DMS 273 (cell line): Measurements from ENCODE around the gene MAP2K6.
"Not testable (repeated sequence)": the region's sequence is repeated elsewhere in the genome, so short reads cannot be mapped to it uniquely, and the experiment has no call there.

Experiments used
- DNase-seq: peaks from one replicate; lab custom pipeline; 2025; ENCODE audit not compliant: unreplicated experiment; lab: John Stamatoyannopoulos, UW

MAP2K6 gene

GRCh38 chr17:69454051-69454450 is 39.6 kb downstream of the MAP2K6 start:
- DNase-seq = no peak

DNA sequence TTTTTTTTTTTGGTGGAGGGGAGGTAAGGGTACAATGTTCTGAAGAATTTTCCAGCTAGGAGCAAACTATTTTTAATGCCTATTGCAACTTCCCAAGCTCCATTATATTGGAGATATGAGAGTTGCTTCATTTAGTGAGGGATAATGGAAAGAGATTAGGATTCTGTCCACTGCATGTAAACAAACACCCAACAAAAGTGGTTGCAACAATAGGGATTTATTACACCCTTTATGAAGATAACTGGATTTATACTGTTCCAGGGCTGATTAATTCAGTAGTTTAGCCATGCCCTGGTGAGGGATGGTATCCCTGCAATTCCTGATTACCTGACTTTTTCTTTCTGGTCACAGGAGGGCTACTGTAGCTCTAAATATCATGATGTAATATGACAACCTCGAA is 40.5 kb downstream of the MAP2K6 start:
- no peak for DNase-seq

DNA sequence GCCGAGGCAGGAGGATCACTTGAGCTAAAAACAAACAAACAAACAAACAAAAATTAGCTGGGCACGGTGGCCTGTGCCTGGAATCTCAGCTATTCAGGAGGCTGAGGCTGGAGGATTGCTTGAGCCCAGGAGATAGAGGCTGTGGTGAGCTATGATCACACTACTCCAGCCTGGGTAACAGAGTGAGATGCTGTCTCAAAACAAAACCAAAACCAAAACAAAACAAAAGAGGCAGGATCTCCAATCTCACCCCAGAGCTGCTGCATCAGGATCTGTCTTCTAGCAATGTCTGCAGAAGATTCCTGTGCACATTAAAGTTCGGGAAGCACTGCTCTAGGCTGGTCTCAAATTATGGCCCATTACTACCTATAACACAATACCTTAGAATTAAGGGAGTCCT is 43.1 kb downstream of the MAP2K6 start:
- DNase-seq = no peak

GRCh38 chr17:69460963-69461922 is 46.7 kb downstream of the MAP2K6 start:
- no peak for DNase-seq

DNA sequence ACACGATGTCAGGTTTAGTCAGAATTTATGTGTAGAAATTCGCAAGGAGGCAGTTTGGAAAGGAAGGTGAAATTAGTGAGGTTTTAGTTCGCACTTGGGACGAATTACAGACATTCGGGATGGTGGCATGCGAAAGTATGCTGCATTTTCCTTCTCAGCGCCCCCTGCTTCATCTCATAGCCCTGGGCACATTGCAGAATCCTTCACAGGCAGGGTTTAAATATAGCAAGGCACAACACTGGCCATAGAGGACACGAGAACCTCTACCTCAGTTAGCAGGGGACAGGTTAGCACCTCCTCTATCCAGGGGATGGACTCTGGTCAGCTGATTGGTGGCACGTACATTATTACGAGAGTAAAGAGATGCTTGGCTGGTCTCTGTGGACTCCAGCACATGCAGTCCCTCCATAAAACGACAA is 47.5 kb downstream of the MAP2K6 start:
- no peak for DNase-seq

DNA sequence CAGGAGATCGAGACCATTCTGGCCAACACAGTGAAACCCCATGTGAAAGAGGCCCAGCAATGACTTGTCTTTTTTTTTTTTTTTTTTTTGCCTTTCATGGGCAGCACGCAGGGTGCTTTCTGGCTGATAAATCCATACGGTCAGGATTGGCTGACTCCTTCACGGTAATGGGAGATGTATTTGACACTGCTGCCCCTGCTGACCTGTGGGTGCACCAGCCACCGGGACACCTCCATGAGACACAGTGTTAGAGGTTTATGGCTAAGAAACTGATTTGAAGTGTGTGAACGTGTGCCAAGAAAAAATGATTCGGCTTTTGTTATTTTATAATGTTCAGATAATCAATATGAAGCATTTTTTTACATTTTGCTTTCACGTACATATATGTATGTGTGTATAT is 48.4 kb downstream of the MAP2K6 start:
- DNase-seq = no peak

- no peak for DNase-seq
These were observed 52.0 kb downstream of the MAP2K6 start for GRCh38 chr17:69466451-69466850.

DNA sequence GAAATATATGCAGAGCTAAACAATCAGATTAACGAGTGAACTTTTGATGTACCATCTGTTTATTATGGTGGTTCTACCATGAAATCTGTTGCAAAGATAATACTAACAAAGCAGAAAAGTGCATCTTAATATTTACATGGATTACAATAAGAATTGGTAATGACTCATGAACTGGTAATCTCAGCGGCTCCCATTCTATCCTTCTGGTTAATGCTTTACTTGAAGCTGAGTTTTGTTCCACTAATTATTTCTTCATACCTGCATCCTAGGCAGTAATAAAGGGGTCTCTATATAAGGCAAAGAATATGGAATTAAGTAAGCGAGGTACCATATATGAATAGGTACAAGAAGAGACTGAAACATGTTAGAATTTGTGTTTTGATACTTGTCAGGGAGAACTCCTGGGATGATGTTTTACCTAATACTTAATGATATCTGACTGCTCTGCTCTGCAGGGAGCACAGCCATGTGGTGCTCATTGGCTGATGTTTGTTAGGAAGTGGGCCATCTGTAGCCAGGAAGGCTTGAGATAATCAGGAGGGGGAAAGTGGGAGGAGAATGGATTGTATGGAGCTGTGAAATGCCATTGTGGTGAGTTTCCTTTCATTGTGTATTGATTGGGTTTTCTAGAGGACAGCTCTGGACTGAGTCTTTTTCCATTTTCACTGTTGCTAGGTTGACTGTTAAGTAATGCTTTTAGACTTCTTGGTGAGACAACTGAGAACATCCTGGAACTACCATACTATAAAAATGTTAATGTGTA is 52.6 kb downstream of the MAP2K6 start:
- peak; percentile 83 for DNase-seq

DNA sequence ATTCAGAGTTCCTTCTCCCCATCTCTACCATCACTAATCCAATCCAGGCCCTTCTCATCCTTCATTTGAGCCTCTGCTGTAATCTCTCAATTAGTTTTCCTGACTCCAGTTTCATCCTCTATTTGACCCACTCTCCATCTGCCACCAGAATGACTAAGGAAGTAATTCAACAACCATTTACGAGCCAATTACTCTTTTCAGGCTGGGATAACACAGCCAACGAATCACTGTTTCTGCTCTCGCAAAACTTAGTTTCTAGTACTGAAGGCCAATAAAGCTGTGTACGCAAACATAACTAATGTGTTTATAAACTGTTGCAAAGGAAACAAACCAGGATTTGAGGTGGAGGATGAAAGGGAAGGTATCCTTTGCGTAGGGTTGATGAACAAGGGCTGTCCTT is 53.7 kb downstream of the MAP2K6 start:
- peak; percentile 76 for DNase-seq

GRCh38 chr17:69470702-69471101 is 56.2 kb downstream of the MAP2K6 start:
- no peak for DNase-seq

- no peak for DNase-seq
These were observed 56.9 kb downstream of the MAP2K6 start for GRCh38 chr17:69471406-69471805.

GRCh38 chr17:69473841-69474831 is 59.6 kb downstream of the MAP2K6 start:
- DNase-seq = no peak

- peak; percentile 37 for DNase-seq
These were observed 62.9 kb downstream of the MAP2K6 start for GRCh38 chr17:69477204-69477902.

DNA sequence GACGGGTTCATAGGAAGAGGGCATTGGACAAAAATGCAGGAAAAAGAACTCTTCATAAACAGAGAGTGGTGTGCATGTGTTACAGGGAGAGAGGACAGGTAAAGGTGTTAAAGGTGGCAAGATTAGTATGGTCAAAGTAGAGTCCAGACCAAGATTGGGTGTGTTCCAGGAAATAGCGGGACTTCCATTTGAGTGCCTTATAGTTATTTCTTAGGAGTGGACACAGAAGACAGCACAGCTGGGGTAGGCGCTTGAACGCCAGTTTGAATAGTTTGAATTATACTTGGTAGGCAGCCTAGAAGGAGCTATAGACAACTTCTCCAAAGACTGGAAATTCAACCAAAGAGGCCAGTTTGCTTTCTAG is 63.4 kb downstream of the MAP2K6 start:
- DNase-seq = no peak

DNA sequence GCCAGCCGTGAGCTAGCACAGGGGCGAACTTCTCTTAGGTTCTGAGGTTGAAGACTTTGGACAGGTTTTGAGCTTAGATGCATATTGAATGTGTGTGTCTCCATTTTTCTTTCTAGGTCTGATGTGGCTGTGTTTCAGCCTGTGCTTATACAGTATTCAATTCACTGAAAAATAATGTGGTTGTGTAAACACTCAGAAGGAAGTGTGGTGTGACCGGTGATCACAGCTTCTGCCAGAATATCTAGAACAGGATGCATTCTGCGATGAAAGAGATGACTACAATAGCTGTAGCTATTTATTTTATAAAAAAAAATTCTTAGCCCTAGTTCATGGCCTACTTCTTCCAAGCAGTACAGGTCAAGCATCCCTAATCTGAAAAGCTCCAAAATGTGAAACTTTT is 64.4 kb downstream of the MAP2K6 start:
- no peak for DNase-seq

DNA sequence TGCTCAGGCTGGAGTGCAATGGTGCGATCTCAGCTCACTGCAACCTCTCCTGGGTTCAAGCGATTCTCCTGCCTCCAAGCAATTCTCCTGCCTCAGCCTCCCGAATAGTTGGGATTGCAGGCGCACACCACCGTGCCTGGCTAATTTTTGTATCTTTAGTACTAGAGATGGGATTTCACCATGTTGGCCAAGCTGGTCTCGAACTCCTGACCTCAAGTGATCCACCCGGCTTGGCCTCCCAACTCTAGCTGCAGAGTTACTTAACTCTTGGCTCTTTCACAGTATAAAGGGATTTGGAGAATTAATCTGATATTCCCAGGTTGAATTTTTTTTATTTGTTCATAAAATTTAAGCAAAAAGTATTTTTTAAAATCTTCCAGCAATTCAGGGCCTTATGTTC is 65.3 kb downstream of the MAP2K6 start:
- not testable (repeated sequence) for DNase-seq

GRCh38 chr17:69480245-69480644 is 65.7 kb downstream of the MAP2K6 start:
- DNase-seq = no peak

DNA sequence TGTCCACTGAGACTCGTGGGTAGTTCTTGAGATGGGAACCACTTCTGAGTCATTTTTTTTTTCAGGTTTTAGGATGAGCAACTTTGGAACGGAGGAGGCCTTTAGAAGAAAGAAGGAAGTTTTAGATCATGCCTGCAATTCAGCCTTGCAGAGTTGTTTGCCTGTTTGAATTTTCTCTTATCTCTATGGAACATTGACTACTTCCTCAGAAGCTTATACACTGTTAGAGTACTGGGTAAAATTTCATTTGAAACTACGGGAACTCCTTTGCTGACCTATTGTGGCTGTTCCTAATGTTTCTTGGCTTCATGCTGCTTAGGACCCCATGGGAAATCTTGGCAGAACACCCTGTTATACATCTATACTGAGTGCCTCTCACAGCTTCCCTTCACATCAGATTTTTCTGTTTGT is 70.8 kb downstream of the MAP2K6 start:
- no peak for DNase-seq

DNA sequence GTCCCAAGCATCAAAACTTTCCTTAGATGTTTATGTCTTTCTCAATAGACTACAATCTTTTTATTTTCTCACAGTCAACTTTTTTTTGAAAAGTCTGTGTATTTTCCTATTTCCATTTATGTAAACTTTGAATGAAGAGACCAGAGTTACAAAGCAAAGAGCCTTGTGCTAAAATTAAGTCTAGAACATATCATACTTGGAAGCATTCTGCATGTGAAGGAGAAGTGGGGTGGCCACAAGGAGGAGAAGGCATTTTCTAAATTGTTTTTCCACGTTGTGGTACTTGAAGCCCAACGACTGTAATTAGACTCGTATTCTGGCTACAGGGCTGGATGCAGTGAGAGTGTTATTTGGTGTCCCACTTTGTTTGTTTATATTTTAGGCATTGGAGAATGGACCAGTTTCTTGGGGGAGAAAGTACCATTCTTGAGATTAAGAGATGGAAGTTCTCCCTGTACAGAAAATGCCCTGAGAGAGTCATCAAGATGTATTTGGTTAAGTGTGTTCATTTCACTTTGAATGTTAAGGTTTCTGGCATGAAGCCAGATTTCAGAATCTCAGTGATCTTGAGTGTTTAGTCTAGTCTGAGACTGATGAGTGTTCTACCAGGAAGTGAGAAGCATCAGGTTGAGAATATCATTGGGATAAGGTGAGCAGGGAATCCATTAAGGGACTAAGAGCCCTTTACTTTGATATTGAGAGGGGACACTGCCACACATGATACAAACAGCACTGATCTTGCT is 71.6 kb downstream of the MAP2K6 start:
- DNase-seq = peak; percentile 43
